HG02678 (cell line): ENCODE data around the gene ZBTB8B.

ENCODE experiments used
- ATAC-seq: cut with Tn5 transposase; IDR thresholded peaks from one replicate; pipeline ENCODE4 v1.9.1; 2021; ENCODE audit warnings: mild to moderate bottlenecking, moderate library complexity; ENCODE audit not compliant: unreplicated experiment

Gene ZBTB8B

GRCh38 chr1:32503153-32503552, 38.3 kb downstream of the ZBTB8B start:
- no peak for ATAC-seq

- no peak for ATAC-seq
These were observed 42.1 kb downstream of the ZBTB8B start for GRCh38 chr1:32507021-32507420.

- ATAC-seq, result no peak
These were observed 43.9 kb downstream of the ZBTB8B start for GRCh38 chr1:32508761-32509160.

GRCh38 chr1:32509939-32510338, 45.1 kb downstream of the ZBTB8B start:
- ATAC-seq, result no peak
